Measurements from ENCODE around the gene OTOG. TPM values are rescaled to one million over a fixed set of nuclear protein-coding genes. Genes with fewer than 3 reads are reported as not detected.

OTOG gene
- total and polyA plus RNA-seq, 2 of the 8 experiments (the other 6 are each of a cell fraction or from before 2014, with no cell fraction given): 0.41 to 1.5 TPM

- no peak for TF ChIP-seq CHD7 (IDR thresholded peaks at IDR 0.05; ENCODE audit: insufficient replicate concordance, low read length)
- TF ChIP-seq EZH2 (IDR thresholded peaks at IDR 0.05; ENCODE audit: low read depth, low read length, severe bottlenecking): no peak
- no peak for TF ChIP-seq CTCF (IDR thresholded peaks at IDR 0.05; ENCODE audit: control extremely low read depth in 1 of 3, insufficient read depth in 1 of 3, low read depth in 1 of 3, low read length in 3 of 3)
- TF ChIP-seq MAX (IDR thresholded peaks at IDR 0.05): no peak
- TF ChIP-seq RFX5 (IDR thresholded peaks at IDR 0.05; ENCODE audit: borderline replicate concordance, low read depth, low read length): no peak
- TF ChIP-seq EP300 (IDR thresholded peaks at IDR 0.05; ENCODE audit: borderline replicate concordance in 1 of 2, low read depth in 2 of 2, low read length in 2 of 2): no peak
- TF ChIP-seq PHF8 (conservative IDR thresholded peaks at IDR 0.05; ENCODE audit: low read depth, low read length): no peak
- no peak for TF ChIP-seq SP1 (IDR thresholded peaks at IDR 0.05; ENCODE audit: low read depth, low read length)
These were observed 41.7 kb downstream of the OTOG start (continued) for GRCh38 chr11:17588721-17589120.
